NCI-H1048 (cell line): ENCODE results near the gene BACH2.

Experiments
- DNase-seq: peaks from one replicate; lab custom pipeline; 2025; lab: John Stamatoyannopoulos, UW

The BACH2 gene

DNA sequence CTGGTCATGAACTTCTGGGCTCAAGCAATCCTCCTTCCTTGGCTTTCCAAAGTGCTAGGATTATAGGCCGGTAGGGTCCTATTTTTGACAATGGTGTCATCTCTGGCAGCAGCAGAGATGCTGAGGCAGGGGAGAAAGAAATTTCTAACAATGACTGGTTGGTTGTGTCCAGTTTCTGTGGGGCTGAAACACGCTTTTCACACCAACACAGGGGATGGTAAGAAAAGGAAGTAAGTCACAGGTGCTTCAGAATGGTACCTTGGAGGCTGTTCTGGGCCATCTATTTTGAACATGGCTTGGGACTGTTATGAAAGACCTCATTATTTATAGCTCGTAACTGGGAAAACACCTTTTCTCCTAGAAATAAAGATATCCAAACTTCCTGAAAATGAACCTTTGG lies 329.7 kb downstream of the BACH2 start:
- no peak for DNase-seq

DNA sequence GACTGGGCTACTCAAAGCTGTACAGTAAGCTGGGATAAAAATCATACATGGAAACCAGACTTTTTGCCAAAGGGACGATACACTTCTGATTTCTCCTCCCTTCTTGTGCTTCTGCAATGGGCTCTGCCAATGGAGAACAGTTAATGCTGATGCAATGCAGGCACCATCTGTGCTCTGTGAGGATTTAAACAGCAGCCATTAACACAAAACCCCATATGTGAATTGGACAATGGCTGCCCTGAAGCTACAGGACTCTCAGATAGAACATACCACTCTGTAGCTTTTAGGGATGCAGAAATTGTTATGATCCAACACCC lies 330.5 kb downstream of the BACH2 start:
- no peak for DNase-seq

DNA sequence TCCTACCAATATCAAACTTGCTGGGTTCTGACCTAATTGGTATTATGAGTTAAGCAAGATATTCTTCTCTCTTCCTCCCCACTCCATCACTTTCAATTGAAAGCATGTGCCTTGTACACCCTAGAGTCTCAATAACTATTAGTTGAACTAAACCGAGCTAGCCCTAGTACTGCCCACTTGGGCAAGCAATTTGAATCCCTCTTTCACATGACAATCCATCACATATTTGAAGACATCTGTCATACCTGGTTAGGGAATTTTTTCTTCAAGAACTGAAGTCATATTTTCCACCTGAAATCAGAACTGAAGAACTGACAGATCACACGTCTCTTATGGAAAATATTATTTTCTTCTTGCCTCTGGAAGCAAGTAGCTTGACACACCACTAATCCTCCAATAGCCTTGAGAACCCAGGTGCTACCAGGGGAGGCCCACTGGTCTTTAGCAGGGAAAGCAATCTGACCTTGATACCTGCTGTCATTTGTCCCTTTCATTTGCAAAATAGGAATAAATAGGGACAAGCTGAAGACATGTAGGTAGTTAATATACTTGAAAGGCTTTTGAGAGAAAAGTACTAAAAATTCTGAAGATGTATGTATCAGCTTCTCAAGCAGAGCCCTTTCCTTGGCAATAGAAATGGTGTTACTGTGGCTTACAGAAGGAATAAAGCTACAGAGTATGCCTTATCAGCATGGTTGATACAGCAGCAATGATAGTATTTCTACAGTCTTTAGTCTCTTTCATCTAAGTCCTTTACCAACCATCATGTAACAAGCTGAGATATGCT lies 331.0 kb downstream of the BACH2 start:
- no peak for DNase-seq

DNA sequence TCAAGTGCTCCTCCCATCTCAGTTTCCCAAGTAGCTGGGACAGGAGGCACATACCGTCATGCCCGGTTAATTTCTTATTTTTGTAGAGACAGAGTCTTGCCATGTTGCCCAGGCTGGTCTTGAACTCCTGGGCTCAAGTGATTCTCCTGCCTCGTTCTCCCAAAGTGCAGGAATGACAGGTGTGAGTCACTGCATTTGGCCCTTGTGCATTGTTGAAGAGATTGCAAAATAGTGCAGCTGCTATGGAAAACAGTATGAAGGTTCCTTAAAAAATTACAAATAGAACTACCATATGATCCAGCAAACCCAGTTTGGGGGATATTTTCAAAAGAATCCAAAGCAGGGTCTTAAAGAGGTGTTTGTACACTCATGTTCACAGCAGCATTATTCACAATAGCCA lies 333.3 kb downstream of the BACH2 start:
- no peak for DNase-seq

DNA sequence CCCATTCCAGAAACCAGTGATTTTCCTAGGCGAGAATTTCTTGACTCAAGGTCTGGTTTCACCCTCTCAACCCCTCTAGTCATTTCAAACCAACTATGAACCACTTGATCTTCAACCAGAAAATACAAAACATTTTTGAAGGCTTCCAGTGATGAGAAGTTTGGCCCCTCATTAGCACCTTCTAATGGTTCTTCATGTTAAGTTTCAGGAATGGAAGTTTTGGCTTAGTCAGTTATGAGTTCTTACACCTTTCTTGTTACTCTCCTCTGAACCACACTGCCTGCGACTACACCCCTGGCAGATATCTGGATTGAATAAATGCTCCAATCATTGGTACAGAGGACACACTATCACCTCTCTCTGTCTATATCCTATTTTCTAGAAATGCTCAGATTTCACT lies 335.2 kb downstream of the BACH2 start:
- no peak for DNase-seq

DNA sequence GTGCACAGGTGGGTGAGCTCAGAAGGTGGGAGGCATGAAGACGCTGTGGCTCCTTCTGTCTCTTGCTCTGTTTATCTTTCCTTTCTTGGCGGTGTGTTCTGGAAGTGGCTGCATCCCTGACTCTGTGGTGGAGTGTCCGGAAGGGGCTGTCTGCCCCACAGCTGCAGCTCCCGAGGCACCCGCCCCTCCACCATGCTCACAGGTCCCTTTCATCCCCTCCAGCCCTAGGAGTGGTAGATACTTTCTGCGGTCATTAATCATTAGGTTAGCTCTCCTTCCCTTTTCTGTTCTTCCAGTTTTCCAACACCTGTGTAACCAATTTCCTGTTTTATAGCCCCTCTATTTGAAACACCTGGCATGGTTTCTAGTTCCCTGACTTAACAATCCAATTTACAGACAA lies 336.8 kb downstream of the BACH2 start:
- DNase-seq, result no peak

DNA sequence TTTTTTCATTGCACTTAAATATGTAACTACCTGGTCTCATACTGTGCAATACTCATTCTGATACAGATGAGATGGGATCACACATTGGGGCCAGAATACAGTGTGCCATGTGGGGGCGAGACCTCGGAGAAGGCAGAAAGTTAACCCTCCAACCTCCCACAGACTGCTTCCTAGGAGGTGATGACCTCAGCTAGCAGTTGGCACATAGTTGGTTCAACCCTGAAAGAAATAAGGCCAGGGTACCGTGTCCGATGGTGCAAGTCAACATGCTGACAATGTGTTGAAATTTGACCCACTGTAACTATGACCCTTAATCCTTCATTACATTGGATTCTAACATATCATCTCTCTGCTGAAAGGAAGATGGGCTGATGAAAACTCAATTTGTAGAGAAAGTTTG lies 340.5 kb downstream of the BACH2 start:
- DNase-seq, result no peak

DNA sequence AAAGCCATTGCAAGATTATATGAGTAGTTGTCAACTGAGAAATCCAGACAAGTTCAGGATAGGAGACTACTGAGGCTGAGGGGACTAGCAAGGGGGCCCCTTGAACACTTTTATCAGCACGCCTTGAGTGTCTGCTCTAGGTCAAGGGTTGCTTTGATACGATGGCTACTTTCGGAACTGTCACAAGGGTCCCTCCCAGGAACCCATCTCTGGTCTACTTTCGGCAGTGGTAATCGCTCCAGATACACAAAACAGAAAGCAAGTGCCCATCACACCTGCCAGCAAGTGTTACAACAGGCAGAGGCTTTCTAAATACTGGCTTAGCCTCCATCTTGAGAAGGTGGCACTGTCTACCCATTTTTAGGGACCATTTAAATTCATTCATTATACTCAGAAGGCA lies 341.3 kb downstream of the BACH2 start:
- no peak for DNase-seq

DNA sequence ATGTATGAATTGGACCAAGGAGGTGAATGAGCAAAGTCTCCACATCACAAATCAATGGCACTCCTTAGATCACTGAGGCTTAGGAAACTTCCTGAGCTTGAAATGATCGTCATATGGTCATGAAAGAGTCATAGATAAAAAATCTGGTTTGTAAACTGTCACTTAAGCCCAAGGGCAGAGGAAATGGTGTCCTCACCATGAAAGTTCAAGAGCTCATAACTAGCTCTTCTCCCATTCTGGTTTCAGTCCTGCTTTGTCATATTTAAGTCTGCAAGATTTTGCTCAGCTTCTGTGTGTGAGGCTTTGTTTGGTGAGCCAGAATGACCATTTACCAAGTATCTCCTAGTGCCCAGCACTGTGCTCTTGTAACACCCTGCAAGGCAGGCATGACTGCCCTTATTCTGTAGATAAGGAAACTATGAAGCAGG lies 341.9 kb downstream of the BACH2 start:
- DNase-seq, result no peak

DNA sequence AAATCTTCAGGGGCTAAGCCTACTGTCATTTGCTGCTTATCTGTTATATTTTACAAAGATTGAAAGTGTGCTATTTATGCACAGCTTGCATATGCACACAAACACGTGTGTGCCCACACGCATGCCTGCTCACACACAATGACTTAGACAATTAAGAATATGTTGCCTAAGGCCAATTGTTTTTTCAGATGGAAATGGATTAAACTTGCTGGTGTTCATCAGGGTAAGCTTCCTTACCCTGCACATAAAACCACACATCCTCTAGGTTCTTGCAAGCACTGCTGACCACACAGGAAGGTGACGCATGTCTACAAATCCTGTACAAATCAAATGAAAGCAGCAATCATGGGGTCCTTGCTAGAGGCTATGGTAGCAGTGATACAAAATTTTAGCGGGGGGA lies 344.0 kb downstream of the BACH2 start:
- DNase-seq, result no peak

DNA sequence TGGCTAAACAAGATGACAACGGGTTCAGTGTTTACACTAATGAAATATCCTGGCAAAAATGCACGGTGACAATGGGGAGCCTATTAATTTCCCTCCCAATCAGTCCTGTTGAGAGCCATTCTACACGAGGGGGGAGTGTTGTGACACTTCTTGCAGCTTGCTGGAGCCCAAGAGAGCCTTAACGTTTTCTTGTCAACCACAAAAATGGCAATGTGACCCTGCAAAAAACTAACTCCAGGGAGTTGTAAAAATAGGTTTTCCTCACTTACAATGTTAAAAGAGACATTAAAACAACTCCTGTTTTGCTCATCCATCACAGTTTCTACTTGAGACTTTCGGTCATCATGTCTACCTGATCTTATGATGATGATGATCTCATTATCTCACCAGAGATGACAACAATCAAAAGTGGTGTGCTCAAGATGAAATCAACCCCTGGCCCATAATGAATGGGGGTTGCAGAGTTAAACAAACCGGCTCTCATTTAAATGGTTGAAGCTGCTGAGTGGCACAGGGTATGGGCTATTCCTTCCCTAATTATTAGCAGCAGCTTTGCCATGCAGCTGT lies 344.5 kb downstream of the BACH2 start:
- no peak for DNase-seq

DNA sequence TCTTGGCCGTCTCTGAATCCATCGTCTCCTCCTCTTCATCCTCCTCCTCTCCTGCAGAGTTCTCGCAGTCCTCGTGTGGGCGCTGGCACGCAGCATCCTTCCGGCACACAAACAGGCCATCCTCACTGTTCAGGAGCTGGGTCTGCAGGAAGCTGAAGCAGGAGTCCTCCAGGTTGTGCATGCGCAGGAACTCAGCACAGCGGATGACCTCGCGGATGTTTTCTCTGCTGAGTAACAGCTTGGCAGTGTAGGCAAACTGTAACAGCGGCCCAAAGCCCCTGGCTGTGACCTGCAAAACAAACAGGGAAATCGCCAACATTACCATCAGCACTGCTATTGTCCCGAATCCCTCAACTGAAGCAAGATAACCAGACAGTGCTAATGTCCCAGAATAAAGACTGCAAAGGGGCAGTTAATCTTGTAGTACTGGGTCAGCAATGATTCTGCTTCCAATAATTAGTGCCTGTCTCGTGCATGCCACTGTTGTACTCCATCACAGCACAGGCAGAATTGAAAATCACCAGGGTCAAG lies 345.0 kb downstream of the BACH2 start:
- no peak for DNase-seq

DNA sequence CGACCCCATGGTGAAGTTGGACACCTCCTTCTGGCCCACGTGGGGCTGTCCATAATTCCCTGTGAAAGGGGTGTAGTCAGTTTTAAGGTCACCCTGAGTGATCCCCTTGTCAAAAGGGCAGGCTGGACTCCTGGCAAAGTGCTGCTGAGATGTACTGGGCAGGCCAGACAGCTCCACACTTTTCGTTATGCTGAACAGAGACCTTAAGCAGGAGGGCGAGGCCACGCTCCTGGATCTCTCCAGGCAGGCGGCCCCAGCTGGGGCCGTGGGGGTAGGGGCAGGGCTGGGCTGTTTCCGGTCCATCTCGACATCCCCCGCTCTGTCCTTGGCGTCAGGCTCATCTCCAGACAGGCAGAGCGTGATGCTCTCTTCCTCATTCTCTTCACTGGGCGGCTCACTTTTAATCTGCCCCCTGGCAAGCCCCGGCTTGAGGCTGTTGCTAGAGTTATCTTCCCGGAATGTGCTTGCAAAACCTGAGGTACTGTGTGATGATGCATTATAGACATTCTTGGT lies 345.7 kb downstream of the BACH2 start:
- no peak for DNase-seq

DNA sequence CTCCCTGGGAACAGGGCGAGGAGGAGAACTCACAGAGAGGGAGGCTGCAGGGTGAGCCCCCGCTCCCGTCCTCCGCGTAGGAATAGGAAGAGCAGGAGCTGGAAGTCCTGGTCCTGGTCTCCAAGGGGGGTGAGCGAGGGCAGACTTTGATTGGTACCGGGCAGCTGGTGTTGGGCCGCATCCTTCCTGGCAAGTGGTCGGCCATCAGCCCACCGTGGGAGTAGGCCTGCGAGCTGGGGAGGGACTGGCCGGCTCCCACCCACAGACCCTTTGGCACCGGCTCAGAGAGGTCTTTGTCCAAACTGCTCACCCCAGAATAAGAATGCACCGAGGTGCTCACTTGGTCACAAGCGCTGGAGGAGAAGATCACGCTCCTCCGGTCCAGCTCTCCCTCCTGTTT lies 346.2 kb downstream of the BACH2 start:
- DNase-seq, result no peak

DNA sequence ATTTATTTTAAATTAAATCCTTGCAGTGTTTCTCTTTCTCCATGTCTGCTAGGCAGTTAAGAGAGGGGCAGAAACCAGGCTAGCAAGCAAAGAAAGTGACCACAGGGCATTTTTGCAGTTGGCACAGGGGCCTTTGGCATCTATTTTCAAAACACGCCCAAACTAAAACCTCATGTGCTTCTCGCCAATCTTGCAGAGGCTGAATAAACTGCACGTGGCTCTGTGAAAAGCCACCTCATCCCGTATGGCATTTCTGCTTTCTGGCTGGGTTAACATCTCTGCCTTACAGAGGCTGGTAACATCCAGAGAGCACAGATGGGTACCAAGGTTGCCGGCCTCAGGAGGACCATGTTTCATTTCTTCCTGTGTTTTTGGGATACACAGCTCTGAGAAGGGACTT lies 347.8 kb downstream of the BACH2 start:
- DNase-seq, result no peak

DNA sequence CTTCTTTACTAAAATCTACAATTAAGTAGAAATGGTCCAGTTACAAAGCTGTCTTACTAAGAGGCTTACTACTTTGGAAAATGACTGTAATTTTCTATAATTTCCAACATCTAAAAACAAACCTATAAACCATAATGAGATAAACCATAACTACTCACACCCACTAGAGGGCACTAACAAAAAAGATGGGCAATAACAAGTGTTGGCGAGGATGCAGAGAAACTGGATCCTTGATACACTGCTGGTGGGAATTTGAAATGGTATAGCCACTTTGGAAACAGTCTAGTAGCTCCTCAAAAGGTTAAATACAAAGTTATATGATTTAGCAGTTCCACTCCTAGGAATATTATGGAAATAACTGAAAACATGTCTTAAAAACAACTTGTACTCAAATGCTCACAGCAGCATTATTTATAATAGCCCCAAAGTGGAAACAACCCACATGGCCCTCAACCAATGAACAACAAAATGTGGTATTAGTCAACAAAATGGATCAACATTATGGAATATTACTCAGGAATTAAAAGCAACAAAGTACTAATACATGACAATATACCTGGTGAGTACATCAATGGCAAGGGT lies 351.7 kb downstream of the BACH2 start:
- no peak for DNase-seq

DNA sequence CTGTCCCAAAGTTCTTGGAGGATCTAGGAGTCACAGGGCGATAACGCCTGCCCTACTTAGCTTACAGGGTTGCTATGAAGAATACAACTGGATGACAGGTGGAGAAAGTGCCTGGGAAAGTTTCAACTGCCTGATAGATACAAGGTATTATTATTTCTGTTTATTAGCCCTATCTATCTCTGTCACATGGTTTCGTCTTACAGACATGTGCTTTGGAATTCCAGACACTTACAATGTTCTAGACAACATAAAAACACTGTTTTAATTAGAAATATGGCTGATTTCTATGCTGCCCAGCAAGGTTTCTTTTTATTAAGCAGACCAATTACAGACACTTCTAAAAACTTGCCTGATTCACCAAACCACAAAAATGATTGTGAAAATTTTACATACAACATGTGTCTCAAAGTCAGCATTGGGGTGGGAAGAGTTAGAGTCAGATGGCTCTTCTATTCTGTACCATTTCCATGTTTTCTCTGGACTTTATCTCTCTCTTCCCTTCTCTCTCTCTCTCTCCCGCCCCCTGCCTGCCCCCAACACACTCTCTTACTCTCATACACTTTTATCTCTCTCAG lies 352.4 kb downstream of the BACH2 start:
- DNase-seq, result no peak

DNA sequence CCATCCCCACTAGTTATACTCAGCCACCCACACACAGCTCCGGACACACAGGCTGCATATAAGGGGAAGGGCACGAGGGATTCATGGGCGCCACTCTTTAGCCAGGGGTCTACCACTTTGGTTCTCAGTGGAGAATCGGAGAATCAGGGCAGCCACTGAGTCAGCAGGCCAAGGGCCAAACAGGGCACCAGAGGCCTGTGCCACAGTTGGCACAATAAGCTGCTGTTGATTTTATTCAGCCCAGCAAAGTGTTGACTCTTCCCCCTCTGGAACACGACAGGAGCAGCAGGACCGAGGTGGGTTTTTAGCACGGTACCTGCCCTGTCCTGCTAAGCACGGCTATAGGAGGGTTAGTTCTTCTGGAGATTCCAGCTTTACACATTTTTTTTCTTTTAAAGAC lies 354.0 kb downstream of the BACH2 start:
- no peak for DNase-seq

DNA sequence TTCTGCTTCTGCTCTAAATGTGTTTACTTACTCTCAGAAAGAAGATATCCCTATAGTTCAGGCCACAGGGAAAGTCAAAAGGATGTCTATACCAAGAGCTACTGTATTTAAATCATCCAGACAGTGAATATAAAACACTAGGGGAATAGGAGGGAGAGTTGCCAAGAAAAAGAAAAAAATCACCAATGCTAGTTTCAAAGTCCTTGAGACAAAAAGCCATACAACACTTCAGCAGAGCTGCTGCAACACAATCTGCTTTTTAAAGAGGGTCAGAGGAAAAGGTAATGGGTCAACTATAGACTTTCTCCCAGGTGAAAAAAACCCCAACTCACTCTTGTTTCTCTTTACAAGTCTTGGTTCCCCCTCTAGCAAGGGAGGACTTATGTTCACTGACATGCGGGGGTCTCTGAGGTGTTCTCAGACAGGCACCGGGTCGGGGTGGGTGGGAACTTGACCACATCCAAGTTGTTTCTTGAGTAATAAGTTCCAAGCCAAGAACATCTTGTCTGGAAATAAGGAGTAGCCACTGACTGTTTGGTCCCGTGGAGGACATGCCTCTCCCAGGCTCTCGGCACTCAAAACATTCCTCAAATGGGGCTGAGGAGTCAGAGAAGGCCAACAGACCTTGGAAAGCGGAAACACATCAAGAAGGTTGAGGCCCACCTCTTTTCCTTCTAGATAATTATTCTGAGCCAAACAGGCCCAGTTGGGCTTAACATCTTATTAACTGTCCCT lies 354.7 kb downstream of the BACH2 start:
- DNase-seq, result no peak

DNA sequence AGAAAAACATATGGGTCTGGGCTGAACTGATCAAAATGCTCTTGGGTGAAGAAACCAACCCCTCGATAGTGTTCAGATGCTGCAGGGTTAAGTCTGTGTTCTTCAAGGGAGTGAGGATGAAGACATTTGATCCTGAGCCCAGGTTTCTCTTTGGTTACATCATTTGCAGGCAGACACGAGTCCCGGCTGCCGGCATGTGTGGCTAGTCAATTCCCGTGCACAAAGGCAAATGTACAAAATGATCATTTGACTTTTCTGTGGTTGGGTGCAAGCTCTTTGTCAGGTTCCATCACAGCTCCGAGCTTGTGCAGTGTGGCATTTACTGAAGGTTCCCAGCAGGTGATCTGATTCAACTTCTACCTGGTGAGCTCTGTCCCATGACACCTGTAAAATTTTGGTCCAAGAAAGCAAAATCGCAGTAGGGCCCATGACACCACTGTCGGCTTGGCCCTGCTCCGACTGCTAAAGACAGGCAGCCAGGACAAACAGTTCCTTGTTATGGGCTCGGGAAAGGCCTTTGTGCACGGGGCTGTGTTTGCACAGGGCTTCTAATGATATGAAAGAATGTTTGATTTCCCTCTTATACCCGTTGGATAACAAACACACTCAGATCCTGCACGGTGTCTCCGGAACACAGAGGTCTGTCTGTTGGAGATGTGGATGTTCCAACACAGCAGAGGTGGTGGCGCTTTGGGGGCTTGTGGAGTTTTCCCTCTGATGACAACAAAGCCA lies 355.4 kb downstream of the BACH2 start:
- peak; percentile 49 for DNase-seq

DNA sequence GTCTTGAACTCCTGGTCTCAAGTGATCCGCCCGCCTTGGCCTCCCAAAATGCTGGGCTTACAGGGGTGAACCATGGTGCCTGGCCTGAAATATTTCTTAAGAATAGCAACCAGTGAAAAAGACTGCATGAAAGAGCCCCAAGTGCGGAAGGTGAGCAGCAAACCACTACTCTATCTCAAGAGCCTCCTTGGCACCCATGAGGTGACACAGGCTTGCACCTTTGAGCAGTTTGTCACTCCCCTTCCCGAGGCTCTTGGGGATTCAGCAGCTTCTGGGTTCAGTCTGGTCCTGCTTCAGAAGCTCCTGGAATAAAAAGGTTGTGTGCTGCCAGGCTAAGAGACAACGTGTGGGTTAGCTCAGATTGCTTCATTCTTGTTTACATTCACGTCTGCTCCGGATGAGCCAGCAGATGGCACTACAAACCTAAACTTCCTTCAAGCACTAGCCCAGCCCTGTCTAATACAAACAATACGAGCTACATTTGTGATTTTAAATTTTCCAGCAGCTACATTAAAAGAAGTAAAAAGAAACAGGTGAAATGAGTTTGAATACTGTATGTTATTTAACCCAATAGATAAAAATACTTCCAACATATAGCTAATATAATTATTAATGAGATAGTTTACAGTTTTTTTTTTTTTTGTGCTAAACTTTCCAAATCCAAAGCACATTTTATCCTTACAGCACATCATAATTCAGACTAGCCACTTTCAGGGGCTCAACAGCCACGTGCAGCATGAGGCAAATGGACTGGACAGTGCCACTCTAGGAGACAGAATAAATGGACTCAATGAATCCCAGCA lies 356.2 kb downstream of the BACH2 start:
- peak; percentile 65 for DNase-seq
